NCI-H2196 treated with DMSO at 0.1 percent for 48 hours (cell line): ENCODE measurements around the gene EXOC6.

Experiments used
- DNase-seq: peaks from one replicate; lab custom pipeline; 2025; ENCODE audit not compliant: unreplicated experiment; lab: John Stamatoyannopoulos, UW

Gene EXOC6

DNA sequence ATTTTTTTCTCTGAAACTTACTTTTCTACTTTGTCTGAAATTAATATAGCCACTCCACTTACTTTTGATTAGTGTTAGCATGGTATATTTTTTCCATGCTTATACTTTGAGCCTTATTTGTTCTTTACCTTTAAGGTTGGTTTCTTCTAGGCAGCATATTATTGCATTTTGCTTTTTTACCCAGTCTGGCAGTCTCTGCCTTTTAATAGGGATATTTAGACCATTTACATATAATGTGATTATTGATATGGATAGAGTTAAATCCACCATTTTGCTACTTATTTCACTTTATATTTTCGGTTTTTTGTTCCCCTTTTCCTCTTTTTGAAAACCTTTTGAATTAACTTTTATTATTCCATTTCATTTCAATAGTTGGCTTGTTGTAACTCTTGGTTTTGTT lies 255.6 kb downstream of the EXOC6 start:
- no peak for DNase-seq

DNA sequence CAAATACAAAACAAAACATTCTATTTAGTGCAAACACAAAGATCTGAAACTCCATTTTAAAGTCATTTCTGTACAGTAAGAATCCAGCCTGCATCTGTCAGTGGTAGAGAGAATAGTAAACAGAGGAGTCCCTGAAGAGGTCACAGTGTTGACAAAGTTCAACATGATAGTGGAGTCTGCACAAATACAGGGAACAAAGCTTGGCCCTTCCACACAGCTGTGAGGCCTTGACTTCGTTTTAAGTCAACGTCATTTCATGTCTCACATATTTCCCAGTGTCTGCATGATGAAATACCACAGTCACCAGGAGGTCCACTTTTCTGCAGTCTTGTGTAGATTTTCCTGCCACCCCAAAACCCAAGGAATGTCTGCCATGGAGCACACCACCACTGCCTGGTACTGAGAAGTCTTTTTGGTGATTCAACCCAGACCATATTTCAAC lies 258.3 kb downstream of the EXOC6 start:
- no peak for DNase-seq
